Endothelial cell of umbilical vein (primary cell): ENCODE measurements around the gene AGMAT.

Experiments used
- EZH2 ChIP-seq: IDR thresholded peaks from 2 replicates; pipeline ENCODE4 v1.6.1; 2012; ENCODE audit warnings: borderline replicate concordance, low read depth, mild to moderate bottlenecking, moderate library complexity, low read length, inconsistent platforms; ENCODE audit not compliant: severe bottlenecking
- FOS ChIP-seq: IDR thresholded peaks from 2 replicates; pipeline ENCODE4 v1.6.1; 2011; ENCODE audit warnings: mild to moderate bottlenecking, low read length, moderate library complexity, borderline replicate concordance; ENCODE audit not compliant: insufficient read depth
- GATA2 ChIP-seq: IDR thresholded peaks from 2 replicates; pipeline ENCODE4 v1.7.0; 2011; ENCODE audit warnings: low read depth, mild to moderate bottlenecking, moderate library complexity, mixed read lengths, low read length; ENCODE audit not compliant: insufficient read length, insufficient read depth
- MAX ChIP-seq: IDR thresholded peaks from 2 replicates; pipeline ENCODE4 v1.6.1; 2011; ENCODE audit not compliant: insufficient read depth, insufficient read length
- MYC ChIP-seq: IDR thresholded peaks from one replicate; pipeline ENCODE4 v1.6.1; 2011; ENCODE audit warnings: mild to moderate bottlenecking, low read depth, low read length
- POLR2A ChIP-seq: IDR thresholded peaks from 2 replicates; pipeline ENCODE4 v1.6.1; 2012; ENCODE audit warnings: low read depth, mild to moderate bottlenecking, control low read depth, low read length
- POLR2AphosphoS5 ChIP-seq: IDR thresholded peaks from 2 replicates; pipeline ENCODE4 v1.6.1; 2012; ENCODE audit warnings: low read depth, mild to moderate bottlenecking, control low read depth, low read length, moderate library complexity; ENCODE audit not compliant: insufficient read depth
- TF ChIP-seq, protein P1 (sequence below), 2 donors: IDR thresholded peaks; 1 replicate in 1 of 2; 2 replicates in 1 of 2; pipeline ENCODE4 v1.5.1; 2011; ENCODE audit warnings: low read length in 2 of 2, mild to moderate bottlenecking in 2 of 2, moderate library complexity in 2 of 2, control low read depth in 1 of 2, inconsistent platforms in 1 of 2, low read depth in 1 of 2; ENCODE audit not compliant: insufficient read depth in 1 of 2; ENCODE audit errors: extremely low read depth in 1 of 2

- TF ChIP-seq, protein P1, sequence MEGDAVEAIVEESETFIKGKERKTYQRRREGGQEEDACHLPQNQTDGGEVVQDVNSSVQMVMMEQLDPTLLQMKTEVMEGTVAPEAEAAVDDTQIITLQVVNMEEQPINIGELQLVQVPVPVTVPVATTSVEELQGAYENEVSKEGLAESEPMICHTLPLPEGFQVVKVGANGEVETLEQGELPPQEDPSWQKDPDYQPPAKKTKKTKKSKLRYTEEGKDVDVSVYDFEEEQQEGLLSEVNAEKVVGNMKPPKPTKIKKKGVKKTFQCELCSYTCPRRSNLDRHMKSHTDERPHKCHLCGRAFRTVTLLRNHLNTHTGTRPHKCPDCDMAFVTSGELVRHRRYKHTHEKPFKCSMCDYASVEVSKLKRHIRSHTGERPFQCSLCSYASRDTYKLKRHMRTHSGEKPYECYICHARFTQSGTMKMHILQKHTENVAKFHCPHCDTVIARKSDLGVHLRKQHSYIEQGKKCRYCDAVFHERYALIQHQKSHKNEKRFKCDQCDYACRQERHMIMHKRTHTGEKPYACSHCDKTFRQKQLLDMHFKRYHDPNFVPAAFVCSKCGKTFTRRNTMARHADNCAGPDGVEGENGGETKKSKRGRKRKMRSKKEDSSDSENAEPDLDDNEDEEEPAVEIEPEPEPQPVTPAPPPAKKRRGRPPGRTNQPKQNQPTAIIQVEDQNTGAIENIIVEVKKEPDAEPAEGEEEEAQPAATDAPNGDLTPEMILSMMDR (IDR thresholded peaks at IDR 0.05; ENCODE audit: extremely low read depth in 1 of 2, insufficient read depth in 1 of 2, low read depth in 1 of 2, low read length in 2 of 2): no peak
- no peak for TF ChIP-seq POLR2A
- no peak for TF ChIP-seq EZH2
- TF ChIP-seq POLR2AphosphoS5: no peak
- no peak for TF ChIP-seq MAX
- TF ChIP-seq MYC: no peak
- no peak for TF ChIP-seq GATA2
- TF ChIP-seq FOS: no peak
Observed at GRCh38 chr1:15605398-15606383, 20.8 kb upstream of the AGMAT start.
